SK-N-SH treated with all-trans-retinoic acid at 6 μM for 48 hours (cell line): Measurements from ENCODE around the gene BFSP2.

Experiments used
- BACH2 ChIP-seq: fragments of 250-450 bp; sonication (Bioruptor Pico); IDR thresholded peaks from 2 replicates; pipeline ENCODE4 v1.9.0; 2021; ENCODE audit warnings: mild to moderate bottlenecking, borderline replicate concordance
- ESRRG ChIP-seq: fragments of 250-450 bp; sonication (Bioruptor Pico); IDR thresholded peaks from 2 replicates; pipeline ENCODE4 v1.6.1; 2021; ENCODE audit warnings: mild to moderate bottlenecking
- PPARA ChIP-seq: fragments of 250-450 bp; sonication (Bioruptor Pico); IDR thresholded peaks from 2 replicates; pipeline ENCODE4 v1.5.0; 2020; ENCODE audit warnings: mild to moderate bottlenecking, borderline replicate concordance
- RARB ChIP-seq: fragments of 250-450 bp; sonication (Bioruptor Pico); IDR thresholded peaks from 2 replicates; pipeline ENCODE4 v1.8.0; 2021; ENCODE audit warnings: mild to moderate bottlenecking, moderate library complexity
- SNAI2 ChIP-seq: fragments of 250-450 bp; sonication (Bioruptor Pico); IDR thresholded peaks from 2 replicates; pipeline ENCODE4 v1.5.0; 2020; ENCODE audit warnings: mild to moderate bottlenecking, moderate library complexity
- ZFP3 ChIP-seq: fragments of 250-450 bp; sonication (Bioruptor Pico); IDR thresholded peaks from 2 replicates; pipeline ENCODE4 v1.5.0; 2020; ENCODE audit warnings: mild to moderate bottlenecking, moderate library complexity
- ZFP30 ChIP-seq: fragments of 450-650 bp; formaldehyde crosslinking; IDR thresholded peaks from 2 replicates; pipeline ENCODE4 v1.5.0; 2022; ENCODE audit warnings: mild to moderate bottlenecking, moderate library complexity
- TF ChIP-seq, protein P1 (sequence below): fragments of 250-450 bp; sonication (Bioruptor Pico); IDR thresholded peaks from 2 replicates; pipeline ENCODE4 v1.8.0; 2020; ENCODE audit warnings: mild to moderate bottlenecking, moderate library complexity, borderline replicate concordance
- TF ChIP-seq, protein P2 (sequence below): fragments of 250-450 bp; sonication (Bioruptor Pico); IDR thresholded peaks from 2 replicates; pipeline ENCODE4 v1.5.1; 2020; ENCODE audit warnings: low read depth, mild to moderate bottlenecking, moderate library complexity

DNA sequence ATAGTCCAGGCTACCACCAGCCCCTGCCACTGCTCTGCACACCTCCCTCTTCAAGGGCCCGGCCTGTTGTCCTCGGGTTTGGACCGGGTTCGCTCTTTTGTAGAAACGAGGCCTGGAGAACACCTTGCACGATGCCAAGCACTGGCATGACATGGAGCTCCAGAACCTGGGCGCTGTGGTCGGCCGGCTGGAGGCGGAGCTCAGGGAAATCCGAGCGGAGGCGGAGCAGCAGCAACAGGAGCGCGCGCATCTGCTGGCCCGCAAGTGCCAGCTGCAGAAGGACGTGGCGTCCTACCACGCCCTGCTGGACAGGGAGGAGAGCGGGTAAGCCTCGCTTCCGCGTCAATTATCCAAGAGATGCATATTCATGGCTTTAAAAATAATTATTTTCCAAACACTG is 72.4 kb downstream of the BFSP2 start:
- no peak for TF ChIP-seq ZFP3 (CRISPR knock-in tag)
- TF ChIP-seq ZFP30, result no peak
- TF ChIP-seq, protein P1, sequence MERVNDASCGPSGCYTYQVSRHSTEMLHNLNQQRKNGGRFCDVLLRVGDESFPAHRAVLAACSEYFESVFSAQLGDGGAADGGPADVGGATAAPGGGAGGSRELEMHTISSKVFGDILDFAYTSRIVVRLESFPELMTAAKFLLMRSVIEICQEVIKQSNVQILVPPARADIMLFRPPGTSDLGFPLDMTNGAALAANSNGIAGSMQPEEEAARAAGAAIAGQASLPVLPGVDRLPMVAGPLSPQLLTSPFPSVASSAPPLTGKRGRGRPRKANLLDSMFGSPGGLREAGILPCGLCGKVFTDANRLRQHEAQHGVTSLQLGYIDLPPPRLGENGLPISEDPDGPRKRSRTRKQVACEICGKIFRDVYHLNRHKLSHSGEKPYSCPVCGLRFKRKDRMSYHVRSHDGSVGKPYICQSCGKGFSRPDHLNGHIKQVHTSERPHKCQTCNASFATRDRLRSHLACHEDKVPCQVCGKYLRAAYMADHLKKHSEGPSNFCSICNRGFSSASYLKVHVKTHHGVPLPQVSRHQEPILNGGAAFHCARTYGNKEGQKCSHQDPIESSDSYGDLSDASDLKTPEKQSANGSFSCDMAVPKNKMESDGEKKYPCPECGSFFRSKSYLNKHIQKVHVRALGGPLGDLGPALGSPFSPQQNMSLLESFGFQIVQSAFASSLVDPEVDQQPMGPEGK (CRISPR knock-in tag), result no peak
- TF ChIP-seq RARB (CRISPR knock-in tag), result no peak
- TF ChIP-seq BACH2 (CRISPR knock-in tag), result no peak
- no peak for TF ChIP-seq SNAI2 (CRISPR knock-in tag)
- TF ChIP-seq, protein P2, sequence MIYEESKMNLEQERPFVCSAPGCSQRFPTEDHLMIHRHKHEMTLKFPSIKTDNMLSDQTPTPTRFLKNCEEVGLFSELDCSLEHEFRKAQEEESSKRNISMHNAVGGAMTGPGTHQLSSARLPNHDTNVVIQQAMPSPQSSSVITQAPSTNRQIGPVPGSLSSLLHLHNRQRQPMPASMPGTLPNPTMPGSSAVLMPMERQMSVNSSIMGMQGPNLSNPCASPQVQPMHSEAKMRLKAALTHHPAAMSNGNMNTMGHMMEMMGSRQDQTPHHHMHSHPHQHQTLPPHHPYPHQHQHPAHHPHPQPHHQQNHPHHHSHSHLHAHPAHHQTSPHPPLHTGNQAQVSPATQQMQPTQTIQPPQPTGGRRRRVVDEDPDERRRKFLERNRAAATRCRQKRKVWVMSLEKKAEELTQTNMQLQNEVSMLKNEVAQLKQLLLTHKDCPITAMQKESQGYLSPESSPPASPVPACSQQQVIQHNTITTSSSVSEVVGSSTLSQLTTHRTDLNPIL, result no peak
- no peak for TF ChIP-seq ESRRG (CRISPR knock-in tag)
- TF ChIP-seq PPARA (CRISPR knock-in tag), result no peak
